ENCODE data around the gene JTB. TPM values are rescaled to one million over a fixed set of nuclear protein-coding genes. Genes with fewer than 3 reads are reported as not detected.
"Not testable (repeated sequence)": the region's sequence is repeated elsewhere in the genome, so short reads cannot be mapped to it uniquely, and the experiment has no call there.

JTB gene
- total and polyA plus RNA-seq, 2 donors (not counting 1 experiment from before 2014, with no cell fraction given), result 106 to 159 TPM

DNA sequence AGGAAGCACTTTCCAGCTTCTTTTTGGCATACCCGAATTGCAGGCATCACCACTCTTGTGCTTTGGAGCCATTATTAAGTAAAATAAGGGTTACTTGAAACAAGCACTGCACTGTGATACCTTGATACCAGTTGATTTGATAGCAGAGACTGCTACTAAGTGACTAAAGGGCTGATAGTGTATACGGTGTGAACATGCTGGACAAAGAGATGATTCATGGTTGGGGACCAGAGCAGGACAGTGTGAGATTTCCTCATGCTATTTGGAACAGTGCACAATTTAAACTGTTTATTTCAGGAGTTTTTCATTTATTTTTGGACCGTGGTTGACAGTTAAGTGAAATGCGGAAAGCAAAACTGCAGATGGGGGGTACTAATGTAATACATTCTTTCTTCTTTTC, 22.9 kb upstream of the JTB start:
- Mint-ChIP-seq H3K9me3 (ENCODE audit: insufficient read depth) (no peaks in the 10 kb centered on the region), H3K27ac (no peak overlapping the region), H3K27me3 (no peaks in the 10 kb centered on the region), H3K4me1 (peaks cover under 1% of the 10 kb centered on the region), H3K4me3 (no peak overlapping the region)
- Histone ChIP-seq H3K4me3 (ENCODE audit: control extremely low read depth in 1 of 5, extremely low read depth in 1 of 5, insufficient read depth in 1 of 5, low read depth in 2 of 5, low read length in 4 of 5) (no peak overlapping the region), H3K27ac (ENCODE audit: low read length in 2 of 2) (no peak overlapping the region), H3K4me1 (ENCODE audit: control insufficient read depth in 2 of 2, insufficient read depth in 2 of 2, low read length in 2 of 2) (no peaks in the 10 kb centered on the region), H4K20me1 (ENCODE audit: control insufficient read depth, insufficient read depth, low read length, poor library complexity, severe bottlenecking) (no peaks in the 10 kb centered on the region), H3K4me2 (replicated peaks; ENCODE audit: low read depth, low read length, poor library complexity, severe bottlenecking) (no peak overlapping the region), H3K79me2 (ENCODE audit: control insufficient read depth, insufficient read depth, low read length) (no peaks in the 10 kb centered on the region), H3K9me3 (ENCODE audit: control extremely low read depth in 1 of 3, control insufficient read depth in 2 of 3, insufficient read depth in 1 of 3, low read length in 2 of 3) (no peaks in the 10 kb centered on the region), H3K9ac (ENCODE audit: low read length) (no peak overlapping the region), H3K36me3 (replicated peaks in 1 of 2; ENCODE audit: control extremely low read depth in 1 of 2, control insufficient read depth in 1 of 2, extremely low read depth in 1 of 2, insufficient read depth in 2 of 2, low read length in 1 of 2) (peaks cover 1 to 3% of the 10 kb centered on the region in 2 experiments), H3K27me3 (replicated peaks in 1 of 4; ENCODE audit: control extremely low read depth in 1 of 4, control insufficient read depth in 3 of 4, insufficient read depth in 4 of 4, low read length in 3 of 4) (no peaks in the 10 kb centered on the region), H2AFZ (ENCODE audit: insufficient read depth, low read depth, low read length, poor library complexity, severe bottlenecking) (no peak overlapping the region)
- POLR2A ChIA-PET, result interaction anchor here (0.7 kb wide), 1 partner anchor 274 kb away, joined by 5 read pairs; no protein-coding TSS in a partner anchor
- CTCF ChIA-PET, result no interaction called here
- ATAC-seq (ENCODE audit: low read depth) (no peak), DNase-seq (no peak)
- intact Hi-C loops (cut with micrococcal nuclease), result no loop called here
- WGBS (ENCODE audit: insufficient coverage), result 79% methylated on average over 2 of the region's 4 CpGs
- TF ChIP-seq EZH2 (IDR thresholded peaks at IDR 0.05; ENCODE audit: borderline replicate concordance, insufficient read depth, low read depth, low read length, poor library complexity, severe bottlenecking), result no peak
- TF ChIP-seq CTCF (IDR thresholded peaks at IDR 0.05), result no peak

GRCh38 chr1:153996882-153997281, 19.4 kb upstream of the JTB start:
- H3K4me3 ChIP-seq (ENCODE audit: control extremely low read depth in 1 of 5, extremely low read depth in 1 of 5, insufficient read depth in 1 of 5, low read depth in 2 of 5, low read length in 4 of 5); H3K27ac Mint-ChIP-seq; H3K9ac ChIP-seq (ENCODE audit: low read length); H3K4me1 Mint-ChIP-seq; H3K9me3 Mint-ChIP-seq (ENCODE audit: insufficient read depth); POLR2A ChIA-PET; H4K20me1 ChIP-seq (ENCODE audit: control insufficient read depth, insufficient read depth, low read length, poor library complexity, severe bottlenecking); H3K27ac ChIP-seq (ENCODE audit: low read length in 2 of 2); H3K27me3 Mint-ChIP-seq; H3K4me3 Mint-ChIP-seq; H3K9me3 ChIP-seq (ENCODE audit: control extremely low read depth in 1 of 3, control insufficient read depth in 2 of 3, insufficient read depth in 1 of 3, low read length in 2 of 3); H3K27me3 ChIP-seq (replicated peaks in 1 of 4; ENCODE audit: control extremely low read depth in 1 of 4, control insufficient read depth in 3 of 4, insufficient read depth in 4 of 4, low read length in 3 of 4); DNase-seq; CTCF ChIA-PET; H3K4me2 ChIP-seq (replicated peaks; ENCODE audit: low read depth, low read length, poor library complexity, severe bottlenecking); intact Hi-C loops (cut with micrococcal nuclease); ATAC-seq (ENCODE audit: low read depth); H2AFZ ChIP-seq (ENCODE audit: insufficient read depth, low read depth, low read length, poor library complexity, severe bottlenecking): not testable (repeated sequence)
- peaks cover 11% of the 10 kb centered on the region for H3K79me2 ChIP-seq (ENCODE audit: control insufficient read depth, insufficient read depth, low read length)
- H3K36me3 ChIP-seq (replicated peaks in 1 of 2; ENCODE audit: control extremely low read depth in 1 of 2, control insufficient read depth in 1 of 2, extremely low read depth in 1 of 2, insufficient read depth in 2 of 2, low read length in 1 of 2), result peaks cover 10 to 31% of the 10 kb centered on the region in 2 experiments
- H3K4me1 ChIP-seq (ENCODE audit: control insufficient read depth in 2 of 2, insufficient read depth in 2 of 2, low read length in 2 of 2), result peaks cover 12 to 13% of the 10 kb centered on the region in 2 donors
- WGBS (ENCODE audit: insufficient coverage), result 100% methylated on average over 4 of the region's 10 CpGs
